GM23338 (cell line): ENCODE measurements around the gene ZNF746. TPM values are rescaled to one million over a fixed set of nuclear protein-coding genes. Genes with fewer than 3 reads are reported as not detected.

Source experiments
- ATAC-seq: fragments of 200-7000 bp; cut with Tn5 transposase; 3 replicates; pipeline ENCODE4 v1.9.1; 2020
- DNase-seq: peaks from one replicate; pipeline ENCODE4 v3.0.0-alpha.2; 2015; ENCODE audit warnings: low spot score
- H2AFZ ChIP-seq: fragments of 200-600 bp; sonication (generic); 2 replicates; pipeline ENCODE4 v1.8.0; 2016; ENCODE audit warnings: antibody characterized with exemption, mild to moderate bottlenecking, moderate library complexity
- H3F3A ChIP-seq: fragments of 200-600 bp; sonication (generic); replicated peaks from 2 replicates; pipeline ENCODE4 v1.8.0; 2017; ENCODE audit warnings: antibody characterized with exemption, mixed run types, low read depth
- H3K27ac ChIP-seq: fragments of 200-600 bp; sonication (generic); 2 replicates; pipeline ENCODE4 v1.6.1; 2016; ENCODE audit warnings: low read depth
- H3K27me3 ChIP-seq: fragments of 200-600 bp; sonication (generic); 2 replicates; pipeline ENCODE4 v1.8.0; 2016; ENCODE audit warnings: mild to moderate bottlenecking, mixed run types, moderate library complexity; ENCODE audit not compliant: insufficient read depth
- H3K36me3 ChIP-seq: fragments of 200-600 bp; sonication (generic); 2 replicates; pipeline ENCODE4 v1.8.0; 2016; ENCODE audit warnings: mild to moderate bottlenecking; ENCODE audit not compliant: insufficient read depth
- H3K4me1 ChIP-seq: fragments of 200-600 bp; sonication (generic); 2 replicates; pipeline ENCODE4 v1.8.0; 2016; ENCODE audit warnings: mild to moderate bottlenecking, moderate library complexity; ENCODE audit not compliant: insufficient read depth
- H3K4me2 ChIP-seq: fragments of 200-600 bp; sonication (generic); 2 replicates; pipeline ENCODE4 v1.7.1; 2017; ENCODE audit warnings: mixed run types
- H3K4me3 ChIP-seq: fragments of 200-600 bp; sonication (generic); 2 replicates; pipeline ENCODE4 v1.6.1; 2016; ENCODE audit warnings: mixed run types
- H3K79me2 ChIP-seq: fragments of 200-600 bp; sonication (generic); replicated peaks from 2 replicates; pipeline ENCODE4 v1.8.0; 2017; ENCODE audit warnings: mild to moderate bottlenecking; ENCODE audit not compliant: insufficient read depth
- H3K9me2 ChIP-seq: fragments of 200-600 bp; sonication (generic); 2 replicates; pipeline ENCODE4 v1.8.0; 2017; ENCODE audit not compliant: insufficient read depth
- H4K20me1 ChIP-seq: fragments of 200-600 bp; sonication (generic); replicated peaks from 2 replicates; pipeline ENCODE4 v1.8.0; 2017; ENCODE audit warnings: mild to moderate bottlenecking; ENCODE audit not compliant: insufficient read depth
- H3K27ac Mint-ChIP-seq: 2 replicates; pipeline ENCODE4 v1.8.0; 2020; ENCODE audit warnings: inconsistent platforms, mild to moderate bottlenecking, moderate library complexity, mixed read lengths
- H3K27me3 Mint-ChIP-seq: 3 replicates; pipeline ENCODE4 v1.8.0; 2022; ENCODE audit warnings: low read depth, mild to moderate bottlenecking, moderate library complexity, mixed read lengths, inconsistent platforms; ENCODE audit not compliant: insufficient read depth, poor library complexity
- H3K36me3 Mint-ChIP-seq: 3 replicates; pipeline ENCODE4 v1.8.0; 2021; ENCODE audit warnings: low read depth, mild to moderate bottlenecking, inconsistent platforms, moderate library complexity, mixed read lengths
- H3K4me1 Mint-ChIP-seq: 3 replicates; pipeline ENCODE4 v1.8.0; 2020; ENCODE audit warnings: mild to moderate bottlenecking, inconsistent platforms, mixed read lengths
- H3K4me3 Mint-ChIP-seq: 3 replicates; pipeline ENCODE4 v1.8.0; 2021; ENCODE audit warnings: moderate library complexity, mild to moderate bottlenecking, inconsistent platforms, mixed read lengths
- H3K9me3 Mint-ChIP-seq: 3 replicates; pipeline ENCODE4 v1.8.0; 2020; ENCODE audit warnings: moderate library complexity, mild to moderate bottlenecking, inconsistent platforms, mixed read lengths
- CREB1 ChIP-seq: fragments of 250-450 bp; sonication (Bioruptor Pico); IDR thresholded peaks from 2 replicates; pipeline ENCODE4 v1.5.0; 2020; ENCODE audit warnings: low read depth, mild to moderate bottlenecking, moderate library complexity
- CTCF ChIP-seq, 2 experiments: fragments of 200-600 bp in 1 of 2; sonication (generic) in 1 of 2; conservative IDR thresholded peaks; 2 replicates each; pipeline versions ENCODE4 v1.5.1 to v1.6.1; 2016 to 2017; ENCODE audit warnings: antibody characterized with exemption in 2 of 2, low read depth in 2 of 2, mild to moderate bottlenecking in 2 of 2, moderate library complexity in 1 of 2
- ETS1 ChIP-seq: IDR thresholded peaks from 2 replicates; pipeline ENCODE4 v1.6.1; 2016; ENCODE audit warnings: antibody characterized with exemption
- EZH2 ChIP-seq: fragments of 200-600 bp; sonication (generic); IDR thresholded peaks from one replicate; pipeline ENCODE4 v1.8.0; 2017; ENCODE audit warnings: antibody characterized with exemption, mild to moderate bottlenecking, low read depth; ENCODE audit not compliant: unreplicated experiment
- EZH2phosphoT487 ChIP-seq: fragments of 200-600 bp; sonication (generic); IDR thresholded peaks from one replicate; pipeline ENCODE4 v1.8.1; 2018; ENCODE audit warnings: antibody characterized with exemption; ENCODE audit not compliant: unreplicated experiment
- JUNB ChIP-seq: IDR thresholded peaks from one replicate; pipeline ENCODE4 v1.6.1; 2016; ENCODE audit warnings: antibody characterized with exemption; ENCODE audit not compliant: unreplicated experiment
- NANOG ChIP-seq: IDR thresholded peaks from 2 replicates; pipeline ENCODE4 v1.6.1; 2016; ENCODE audit warnings: antibody characterized with exemption, borderline replicate concordance
- POLR2AphosphoS5 ChIP-seq: IDR thresholded peaks from 2 replicates; pipeline ENCODE4 v1.6.1; 2016; ENCODE audit warnings: antibody characterized with exemption, low read depth
- REST ChIP-seq: IDR thresholded peaks from one replicate; pipeline ENCODE4 v1.6.1; 2018; ENCODE audit warnings: antibody characterized with exemption; ENCODE audit not compliant: unreplicated experiment
- STAT1 ChIP-seq: IDR thresholded peaks from one replicate; pipeline ENCODE4 v1.6.1; 2016; ENCODE audit warnings: antibody characterized with exemption; ENCODE audit not compliant: unreplicated experiment
- ZNF114 ChIP-seq: fragments of 250-450 bp; sonication (Bioruptor Pico); IDR thresholded peaks from 2 replicates; pipeline ENCODE4 v1.5.0; 2020; ENCODE audit warnings: mild to moderate bottlenecking, moderate library complexity
- ZNF331 ChIP-seq: fragments of 250-450 bp; sonication (Bioruptor Pico); IDR thresholded peaks from 2 replicates; pipeline ENCODE4 v1.5.0; 2020; ENCODE audit warnings: low read depth, mild to moderate bottlenecking, moderate library complexity
- ZNF462 ChIP-seq: fragments of 250-450 bp; sonication (Bioruptor Pico); IDR thresholded peaks from 2 replicates; pipeline ENCODE4 v1.5.0; 2020; ENCODE audit warnings: mild to moderate bottlenecking, moderate library complexity
- polyA plus RNA-seq: library from polyadenylated mRNA; unstranded; fragments of >200 nt; fragmentation: Nextera tagmentation; extraction: Ambion mirVana; gene quantifications from 2 replicates; pipeline ENCODE4 v1.2.1, GENCODE V29; 2016
- total RNA-seq: library from RNA; depleted of rRNA; stranded (reverse); fragments of >200 nt; shearing (Covaris generic); gene quantifications from 2 replicates; pipeline ENCODE4 v1.2.3, GENCODE V29; 2014

The ZNF746 gene
- total and polyA plus RNA-seq, 2 experiments from 2014 or later, result 10.0 to 18.6 TPM

- DNase-seq (no peak), ATAC-seq (no peak)
- Histone ChIP-seq H3K4me1 (no peaks in the 10 kb centered on the region), H3K4me3 (no peak overlapping the region), H3K27me3 (peaks cover 18% of the 10 kb centered on the region), H3F3A (no peaks in the 10 kb centered on the region), H3K36me3 (no peaks in the 10 kb centered on the region), H4K20me1 (peaks cover 15% of the 10 kb centered on the region), H2AFZ (no peak overlapping the region), H3K9me2 (no peaks in the 10 kb centered on the region), H3K79me2 (0 out of 2 replicates have a peak, but pooled peaks cover 4% of the 10 kb centered on the region), H3K4me2 (no peak overlapping the region), H3K27ac (no peak overlapping the region)
- TF ChIP-seq ZNF331 (CRISPR knock-in tag) (no peak), STAT1 (no peak), EZH2phosphoT487 (no peak), ETS1 (no peak), REST (no peak), NANOG (no peak), ZNF462 (CRISPR knock-in tag) (no peak), ZNF114 (CRISPR knock-in tag) (no peak), POLR2AphosphoS5 (no peak), JUNB (no peak), CTCF (conservative IDR thresholded peaks at IDR 0.05; ENCODE audit: low read depth in 2 of 2) (no peak), CREB1 (CRISPR knock-in tag) (no peak), EZH2 (no peak)
- no peak overlapping the region for H3K4me3 Mint-ChIP-seq
- peaks cover 9% of the 10 kb centered on the region for H3K4me1 Mint-ChIP-seq
- H3K27ac Mint-ChIP-seq, result no peak overlapping the region
- no peaks in the 10 kb centered on the region for H3K9me3 Mint-ChIP-seq
- H3K36me3 Mint-ChIP-seq, result peaks cover 48% of the 10 kb centered on the region
- peaks cover 18% of the 10 kb centered on the region for H3K27me3 Mint-ChIP-seq
Measured at GRCh38 chr7:149454006-149454405, 43.6 kb downstream of the ZNF746 start.
